RPMI8226 (cell line): ENCODE measurements around the gene MT1G.

Experiments
- DNase-seq: peaks from one replicate; pipeline ENCODE4 v3.0.0-alpha.2; 2015

The MT1G gene

GRCh38 chr16:56662357-56663354 is 5.2 kb downstream of the MT1G start:
- no peak for DNase-seq

GRCh38 chr16:56658327-56658875 is 9.5 kb downstream of the MT1G start:
- peak; percentile 68 for DNase-seq

GRCh38 chr16:56657555-56658326 is 10.1 kb downstream of the MT1G start, which contains the start of gene MT1F:
Gene MT1F (plus strand): TSS chr16:56657959. CDS start chr16:56658059, 100 bp downstream.
- DNase-seq = peak; percentile 75

GRCh38 chr16:56653218-56653617 is 14.6 kb downstream of the MT1G start:
- no peak for DNase-seq

GRCh38 chr16:56652600-56652999 is 15.3 kb downstream of the MT1G start:
- no peak for DNase-seq

GRCh38 chr16:56651586-56651985 is 16.3 kb downstream of the MT1G start, which contains the start of gene MT1B:
Gene MT1B (plus strand): TSS chr16:56651886. CDS start chr16:56651954, 68 bp downstream.
- no peak for DNase-seq

- no peak for DNase-seq
These were observed 18.0 kb downstream of the MT1G start for GRCh38 chr16:56649820-56650219.

- no peak for DNase-seq
These were observed 18.6 kb downstream of the MT1G start for GRCh38 chr16:56649271-56649670.

GRCh38 chr16:56647641-56648431 is 20.0 kb downstream of the MT1G start:
- DNase-seq = no peak

- no peak for DNase-seq
These were observed 22.0 kb downstream of the MT1G start for GRCh38 chr16:56645838-56646237.

GRCh38 chr16:56645311-56645710 is 22.6 kb downstream of the MT1G start:
- DNase-seq = no peak

GRCh38 chr16:56643833-56644232 is 24.0 kb downstream of the MT1G start:
- no peak for DNase-seq

- peak; percentile 93 for DNase-seq
These were observed 24.6 kb downstream of the MT1G start for GRCh38 chr16:56643080-56643778.

GRCh38 chr16:56641166-56641565 is 26.7 kb downstream of the MT1G start:
- DNase-seq = no peak

GRCh38 chr16:56640076-56640475 is 27.8 kb downstream of the MT1G start:
- DNase-seq = no peak

- DNase-seq = peak; percentile 80
These were observed 28.8 kb downstream of the MT1G start for GRCh38 chr16:56639045-56639444.

- DNase-seq = peak; percentile 59
These were observed 29.8 kb downstream of the MT1G start, which contains the start of gene MT1A for GRCh38 chr16:56637814-56638750. Gene MT1A (plus strand): TSS chr16:56638666. CDS start chr16:56638739, 73 bp downstream.

- DNase-seq = peak; percentile 54
These were observed 31.1 kb downstream of the MT1G start for GRCh38 chr16:56636616-56637413.

GRCh38 chr16:56635441-56635967 is 32.4 kb downstream of the MT1G start:
- DNase-seq = peak; percentile 38
